ENCODE data around the gene HKDC1.
"Not testable (repeated sequence)": the region's sequence is repeated elsewhere in the genome, so short reads cannot be mapped to it uniquely, and the experiment has no call there.

The HKDC1 gene

GRCh38 chr10:69242852-69243212, 22.7 kb downstream of the HKDC1 start:
- DNase-seq, result no peak

DNA sequence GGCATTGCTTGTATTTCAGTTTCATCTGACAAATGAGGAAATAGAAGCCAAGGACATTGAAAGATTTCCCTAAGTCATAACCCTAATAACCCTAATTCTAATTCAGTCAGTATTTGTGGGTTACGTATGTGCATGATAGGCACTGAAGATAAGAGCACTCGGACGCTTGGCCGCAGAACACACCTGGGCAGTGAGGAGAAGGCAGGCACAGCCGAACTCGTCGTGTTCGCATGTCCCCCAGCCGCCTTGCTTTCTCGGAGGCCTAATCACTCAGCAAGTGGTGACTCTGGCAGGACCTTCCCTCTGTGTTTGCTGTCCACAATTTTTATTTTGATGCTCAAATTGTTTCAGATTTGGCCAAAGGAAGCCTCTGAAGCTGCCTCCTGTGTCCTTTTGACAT, 23.7 kb downstream of the HKDC1 start:
- DNase-seq, result no peak

GRCh38 chr10:69246036-69246435, 25.9 kb downstream of the HKDC1 start:
- DNase-seq, result no peak

DNA sequence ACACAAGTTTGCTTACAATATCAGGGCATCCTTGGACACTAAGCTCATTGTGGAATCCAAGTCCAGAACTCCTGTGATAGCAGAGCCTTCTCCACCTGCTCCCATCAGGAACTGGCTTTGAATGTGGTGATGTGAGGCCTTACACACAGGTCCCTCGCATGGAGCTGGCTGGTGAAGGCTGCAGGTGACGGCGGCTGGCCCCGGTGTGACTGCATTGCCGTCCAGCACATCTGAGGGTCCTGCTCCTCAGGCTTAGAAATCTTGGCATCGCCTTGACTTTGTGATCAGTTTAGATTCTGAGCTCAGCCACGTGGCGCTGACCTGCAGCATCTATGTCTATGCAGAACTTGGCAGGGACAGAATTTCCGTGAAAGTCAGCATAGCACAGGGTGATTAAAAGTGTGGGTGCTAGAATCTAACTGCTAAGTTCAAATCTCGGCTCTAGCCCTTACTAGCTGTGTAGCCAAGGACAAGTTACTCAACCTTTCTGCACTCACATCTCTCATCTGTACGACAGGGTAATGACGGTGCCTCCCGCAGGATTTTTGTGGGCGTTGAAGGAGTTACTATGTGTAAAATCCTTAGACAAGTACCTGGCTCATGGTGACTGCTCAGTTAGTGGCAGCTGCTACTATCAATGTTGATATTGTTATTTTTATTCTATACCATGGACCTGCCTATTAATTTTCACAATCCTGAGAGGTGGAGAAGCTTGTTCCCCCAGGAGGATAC, 26.6 kb downstream of the HKDC1 start:
- no peak for DNase-seq

- DNase-seq, result no peak
Measured at GRCh38 chr10:69247313-69247710, 27.2 kb downstream of the HKDC1 start.

- no peak for DNase-seq
Measured at GRCh38 chr10:69248117-69248730, 28.1 kb downstream of the HKDC1 start.

DNA sequence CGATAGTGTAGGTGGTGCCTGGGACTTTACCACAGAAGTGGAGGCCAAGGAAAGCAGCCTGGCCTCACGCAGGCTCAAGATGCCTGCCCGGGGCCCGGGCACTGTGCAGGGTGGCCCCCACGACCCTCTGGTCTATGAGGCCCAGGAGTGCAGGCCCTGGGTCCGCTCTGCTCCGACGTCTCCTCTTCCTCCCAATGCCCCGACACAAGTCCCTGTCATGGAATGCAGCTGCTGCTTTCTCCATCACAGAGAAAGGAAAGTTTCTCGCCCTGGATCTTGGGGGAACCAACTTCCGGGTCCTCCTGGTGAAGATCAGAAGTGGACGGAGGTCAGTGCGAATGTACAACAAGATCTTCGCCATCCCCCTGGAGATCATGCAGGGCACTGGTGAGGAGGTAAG, 29.9 kb downstream of the HKDC1 start:
- no peak for DNase-seq

DNA sequence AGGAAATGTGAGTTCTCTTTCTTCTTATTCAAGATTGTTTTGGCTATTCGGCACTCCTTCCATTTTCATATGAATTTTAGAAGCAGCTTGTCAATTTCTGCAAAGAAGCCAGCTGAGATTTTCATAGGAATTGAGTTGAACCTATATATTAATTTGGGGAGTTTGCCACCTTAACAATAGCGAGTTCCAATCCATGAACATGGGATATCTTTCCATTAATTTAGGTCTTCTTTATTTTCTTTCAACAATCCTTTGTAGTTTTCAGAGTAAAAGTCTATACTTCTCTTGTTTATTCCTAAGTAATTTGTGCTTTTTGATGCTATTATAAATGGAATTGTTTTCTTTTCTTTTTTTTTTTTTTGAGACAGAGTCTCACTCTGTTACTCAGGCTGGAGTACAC, 31.3 kb downstream of the HKDC1 start:
- not testable (repeated sequence) for DNase-seq

DNA sequence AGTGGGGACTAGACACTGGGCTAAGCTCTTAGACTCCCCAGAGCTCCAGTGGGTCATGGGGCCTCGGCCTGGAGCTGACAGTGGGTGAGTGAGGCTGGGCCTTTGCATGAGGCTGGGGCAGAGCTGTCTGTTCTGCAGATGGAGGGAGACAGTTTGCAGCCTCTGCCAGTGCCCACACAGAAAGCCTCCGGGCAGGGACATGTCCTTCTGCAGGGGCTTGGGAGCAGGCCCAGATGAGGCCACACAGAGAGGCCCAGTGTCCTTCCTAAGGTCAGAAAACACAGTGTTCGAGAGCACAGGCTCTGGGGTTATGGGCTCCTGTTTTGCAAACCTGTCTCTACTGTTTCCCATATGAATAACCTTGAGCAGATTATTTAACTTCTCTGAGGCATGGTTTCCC, 33.0 kb downstream of the HKDC1 start:
- DNase-seq, result no peak

- DNase-seq, result no peak
Measured at GRCh38 chr10:69254877-69255276, 34.7 kb downstream of the HKDC1 start.

DNA sequence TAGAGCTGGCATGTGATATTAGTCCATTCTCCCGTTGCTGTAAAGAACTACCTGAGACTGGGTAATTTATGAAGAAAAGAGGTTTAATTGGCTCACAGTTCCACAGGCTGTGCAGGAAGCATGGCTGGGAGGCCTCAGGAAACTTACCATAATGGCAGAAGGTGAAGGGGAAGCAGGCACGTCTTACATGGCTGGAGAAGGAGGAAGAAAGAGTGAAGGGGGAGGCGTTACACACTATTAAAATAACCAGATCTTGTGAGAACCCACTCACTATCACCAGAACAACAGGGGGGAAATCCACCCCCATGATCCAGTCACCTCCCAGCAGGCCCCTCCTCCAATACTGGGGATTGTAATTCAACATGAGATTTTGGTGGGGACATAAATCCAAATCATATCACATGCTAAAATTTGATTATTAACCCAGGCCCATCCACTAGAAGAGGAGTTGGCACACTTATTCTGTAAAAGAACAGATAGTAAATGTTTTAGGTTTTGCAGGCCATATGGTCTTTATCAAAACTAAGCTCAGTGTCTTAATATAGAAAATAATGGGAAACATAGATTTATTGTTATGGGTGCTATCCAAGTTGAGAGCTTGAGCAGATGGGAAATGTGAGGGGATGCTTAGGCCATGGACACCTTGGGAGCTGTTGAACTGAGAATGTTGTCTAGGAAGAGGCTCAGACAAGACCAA, 39.6 kb downstream of the HKDC1 start:
- no peak for DNase-seq

GRCh38 chr10:69261184-69261583, 41.1 kb downstream of the HKDC1 start:
- DNase-seq, result no peak

GRCh38 chr10:69262292-69262751, 42.2 kb downstream of the HKDC1 start:
- no peak for DNase-seq

- DNase-seq, result no peak
Measured at GRCh38 chr10:69265521-69265920, 45.4 kb downstream of the HKDC1 start.

DNA sequence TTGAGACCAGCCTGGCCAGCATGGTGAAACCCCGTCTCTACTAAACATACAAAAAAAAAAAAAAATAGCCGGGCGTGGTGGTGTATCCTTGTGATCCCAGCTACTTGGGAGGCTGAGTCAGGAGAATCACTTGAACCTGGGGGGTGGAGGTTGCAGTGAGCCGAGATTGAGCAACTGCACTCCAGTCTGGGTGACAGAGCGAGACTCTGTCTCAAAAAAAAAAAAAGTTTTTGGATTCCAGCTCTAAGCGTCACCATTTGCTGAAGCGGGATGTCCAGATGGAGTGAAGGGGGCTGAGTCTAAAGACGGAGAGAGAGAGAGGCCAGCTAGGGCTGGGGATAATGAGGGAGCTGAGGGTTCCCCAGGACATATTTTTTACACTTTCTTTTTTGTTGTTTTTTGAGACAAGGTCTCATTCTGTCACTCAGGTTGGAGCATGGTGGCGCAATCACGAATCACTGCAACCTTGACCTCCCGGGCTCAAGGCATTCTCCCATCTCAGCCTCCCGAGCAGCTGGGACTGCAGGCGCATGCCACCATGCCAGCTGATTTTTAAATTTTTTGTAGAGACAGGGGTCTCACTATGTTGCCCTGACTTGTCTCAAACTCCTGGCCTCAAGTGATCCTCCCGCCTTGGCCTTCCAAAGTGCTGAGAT, 48.8 kb downstream of the HKDC1 start:
- DNase-seq, result no peak

DNA sequence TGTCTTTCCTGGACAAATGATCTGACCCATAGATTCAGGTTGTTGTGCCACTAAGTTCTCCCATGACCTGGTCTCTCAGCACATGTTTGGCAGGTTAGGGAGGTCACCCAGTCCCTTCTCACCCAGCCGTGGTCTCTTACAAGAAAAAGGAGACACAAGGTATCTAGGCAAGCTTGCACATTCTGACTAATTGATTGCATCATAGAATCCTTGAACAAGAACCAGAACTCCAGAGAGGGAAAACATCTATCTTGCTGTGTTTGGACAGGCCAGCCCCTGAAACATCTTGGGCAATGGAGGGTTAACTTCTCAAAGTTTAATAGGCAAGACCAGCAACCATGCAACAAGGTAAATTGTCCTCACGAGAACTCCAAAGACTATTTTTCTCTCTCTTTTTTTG, 49.6 kb downstream of the HKDC1 start:
- no peak for DNase-seq

DNA sequence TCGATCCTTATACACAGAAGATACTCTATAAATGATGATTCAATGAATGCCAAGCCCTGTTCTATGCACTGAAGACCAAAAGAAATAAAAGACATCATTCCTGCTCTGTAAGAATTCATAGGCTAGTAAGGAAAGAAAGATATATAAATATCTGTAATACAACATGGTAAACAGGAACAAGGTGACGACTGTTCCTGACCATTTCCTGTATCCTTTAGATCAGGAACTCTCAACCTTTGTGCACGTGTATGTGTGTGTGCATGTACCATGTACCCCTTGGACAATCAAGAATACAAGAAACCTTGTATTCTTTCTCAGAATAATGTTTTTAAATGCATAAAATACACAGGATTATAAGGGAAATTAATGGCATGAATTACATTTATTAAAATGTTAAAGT, 50.9 kb downstream of the HKDC1 start:
- DNase-seq, result no peak

DNA sequence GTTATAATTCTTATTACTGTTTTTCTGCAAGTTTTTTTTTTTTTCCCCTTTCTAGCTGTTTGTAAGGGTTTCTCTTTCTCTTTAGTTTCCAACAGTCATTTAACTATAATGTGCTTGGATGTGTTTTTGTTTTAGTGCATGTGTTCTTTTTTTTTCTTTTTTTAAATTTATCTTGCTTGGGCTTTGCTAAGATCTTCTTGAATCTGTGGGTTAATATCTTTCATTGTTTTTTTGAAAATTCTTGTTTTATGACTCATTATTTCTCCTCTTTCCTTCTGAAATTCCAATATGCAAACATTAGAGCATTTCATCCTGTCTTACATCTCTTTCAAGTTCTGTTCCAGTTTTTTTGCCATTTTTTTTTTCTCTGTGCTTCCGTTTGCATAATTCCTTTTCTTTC, 52.5 kb downstream of the HKDC1 start:
- DNase-seq, result no peak

DNA sequence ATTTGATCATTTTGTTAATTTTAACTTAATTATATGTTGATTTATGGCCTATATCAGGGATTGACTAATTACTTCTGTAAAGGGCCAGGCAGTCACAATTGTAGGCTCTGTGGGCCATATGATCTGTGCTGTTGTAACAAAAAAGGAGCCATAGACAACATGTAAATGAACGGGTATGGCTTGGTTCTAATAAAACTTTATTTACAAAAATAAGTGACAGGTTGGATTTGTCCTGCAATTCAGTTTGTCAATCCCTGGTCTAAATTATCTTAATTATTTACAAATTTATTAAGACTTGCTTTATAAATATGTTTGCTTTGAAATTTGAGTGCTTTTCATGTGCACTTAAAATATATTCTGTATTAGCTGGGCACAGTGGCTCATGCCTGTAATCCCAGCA, 55.3 kb downstream of the HKDC1 start:
- no peak for DNase-seq

GRCh38 chr10:69276503-69276902, 56.4 kb downstream of the HKDC1 start:
- no peak for DNase-seq

- no peak for DNase-seq
Measured at GRCh38 chr10:69278446-69278963, 58.4 kb downstream of the HKDC1 start, which contains the start of gene HK1. Gene HK1 (plus strand): TSS chr10:69278496.

DNA sequence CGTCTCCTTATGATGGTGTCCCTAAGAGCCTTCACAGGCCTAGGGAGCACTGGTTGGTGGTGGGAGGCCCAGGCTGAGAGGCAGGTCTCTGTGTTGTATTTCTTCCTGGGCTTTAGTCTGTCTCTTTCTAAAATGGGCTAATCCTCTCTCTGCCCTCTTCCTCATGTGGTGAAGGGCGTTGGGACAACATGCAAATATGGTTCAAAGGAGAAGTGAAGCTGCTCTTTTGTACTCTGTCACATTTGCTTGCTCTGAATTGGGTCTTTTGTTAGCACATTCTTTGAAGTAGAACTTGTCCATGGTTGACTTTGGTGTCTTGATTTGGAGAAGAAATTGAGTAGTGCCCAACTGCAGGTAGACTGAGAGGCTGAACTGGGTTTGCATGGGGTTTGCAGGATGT, 59.0 kb downstream of the HKDC1 start:
- no peak for DNase-seq
